ENCODE data around the gene RALGAPA2.

Gene RALGAPA2

DNA sequence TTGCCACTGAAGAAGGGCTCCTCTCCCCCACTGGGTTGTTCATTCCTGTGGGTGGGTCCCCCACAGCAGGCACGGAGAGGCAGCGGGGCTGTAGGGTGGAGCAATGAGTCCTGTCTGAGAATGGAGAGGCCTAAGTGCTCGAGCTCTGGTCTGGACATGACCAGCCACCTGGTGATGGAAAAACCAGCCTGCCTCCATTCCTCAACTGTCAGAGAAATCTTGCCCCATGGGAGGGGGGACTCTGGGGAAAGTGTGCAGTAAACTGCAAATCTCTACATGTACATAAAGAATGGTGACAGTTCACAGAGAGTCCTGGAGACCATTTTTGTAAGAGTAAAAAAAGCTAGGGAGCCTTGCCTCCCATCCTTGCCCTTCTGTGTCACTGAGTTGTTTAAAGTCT, 310.5 kb downstream of the RALGAPA2 start:
- in situ Hi-C loops (cut with HindIII; ENCODE audit: low sequenced_read_pairs): no loop called here
- TF ChIP-seq, protein P1, sequence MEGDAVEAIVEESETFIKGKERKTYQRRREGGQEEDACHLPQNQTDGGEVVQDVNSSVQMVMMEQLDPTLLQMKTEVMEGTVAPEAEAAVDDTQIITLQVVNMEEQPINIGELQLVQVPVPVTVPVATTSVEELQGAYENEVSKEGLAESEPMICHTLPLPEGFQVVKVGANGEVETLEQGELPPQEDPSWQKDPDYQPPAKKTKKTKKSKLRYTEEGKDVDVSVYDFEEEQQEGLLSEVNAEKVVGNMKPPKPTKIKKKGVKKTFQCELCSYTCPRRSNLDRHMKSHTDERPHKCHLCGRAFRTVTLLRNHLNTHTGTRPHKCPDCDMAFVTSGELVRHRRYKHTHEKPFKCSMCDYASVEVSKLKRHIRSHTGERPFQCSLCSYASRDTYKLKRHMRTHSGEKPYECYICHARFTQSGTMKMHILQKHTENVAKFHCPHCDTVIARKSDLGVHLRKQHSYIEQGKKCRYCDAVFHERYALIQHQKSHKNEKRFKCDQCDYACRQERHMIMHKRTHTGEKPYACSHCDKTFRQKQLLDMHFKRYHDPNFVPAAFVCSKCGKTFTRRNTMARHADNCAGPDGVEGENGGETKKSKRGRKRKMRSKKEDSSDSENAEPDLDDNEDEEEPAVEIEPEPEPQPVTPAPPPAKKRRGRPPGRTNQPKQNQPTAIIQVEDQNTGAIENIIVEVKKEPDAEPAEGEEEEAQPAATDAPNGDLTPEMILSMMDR (IDR thresholded peaks at IDR 0.05; ENCODE audit: low read depth, low read length): no peak
- DNase-seq (ENCODE audit: low read depth, low spot score): no peak
- H3K4me3 ChIP-seq (ENCODE audit: low read depth, low read length): no peak overlapping the region

DNA sequence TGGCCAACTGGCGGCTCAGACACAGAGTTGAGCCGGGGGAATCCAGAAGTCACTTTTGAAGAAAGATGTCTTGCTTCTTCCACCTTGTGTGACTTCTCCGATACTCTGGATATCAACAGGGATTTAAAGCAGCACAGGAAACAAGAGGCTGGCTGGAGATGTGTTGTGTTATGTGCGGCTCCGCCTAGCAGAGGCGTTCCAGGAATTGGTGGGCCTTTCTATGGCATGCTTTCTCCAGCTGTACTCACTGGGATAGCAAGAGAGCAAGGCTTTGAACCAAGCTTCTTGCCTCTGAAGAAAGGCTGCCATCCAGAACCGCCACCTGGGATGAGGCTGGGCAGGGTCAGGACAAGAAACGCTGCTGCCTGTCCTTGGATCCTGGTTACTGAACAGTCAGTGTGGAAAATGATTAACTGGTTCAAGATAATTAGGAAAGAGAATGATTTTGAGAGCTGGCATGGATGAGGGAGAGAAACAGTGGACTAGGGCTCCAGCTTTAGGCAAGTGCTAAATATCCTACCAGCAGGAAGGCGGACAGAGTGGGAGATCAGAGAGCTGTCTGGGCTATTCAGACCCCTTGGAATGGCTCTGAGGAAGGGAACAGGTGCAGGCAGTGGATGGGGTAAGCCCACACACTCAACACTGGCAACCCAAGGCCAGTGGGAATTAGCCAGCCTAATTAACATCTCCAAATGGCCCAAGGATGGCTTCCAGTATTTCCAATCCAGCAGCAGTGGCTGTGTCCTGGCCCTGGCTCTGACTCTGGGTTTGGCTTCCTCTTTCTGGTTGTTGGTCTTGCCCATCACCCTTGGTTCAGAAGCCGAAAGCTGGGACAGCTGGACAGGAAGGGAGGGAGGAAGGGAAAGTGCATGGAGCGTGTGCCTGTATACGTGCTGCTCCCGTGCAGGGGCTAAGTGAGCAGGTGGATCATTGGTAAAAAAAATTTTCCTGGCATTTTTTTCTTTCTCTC, 312.6 kb downstream of the RALGAPA2 start:
- TF ChIP-seq, protein P1 (IDR thresholded peaks at IDR 0.05; ENCODE audit: low read depth, low read length): no peak
- no peak overlapping the region for H3K4me3 ChIP-seq (ENCODE audit: low read depth, low read length)
- in situ Hi-C loops (cut with HindIII; ENCODE audit: low sequenced_read_pairs): no loop called here
- DNase-seq (ENCODE audit: low read depth, low spot score): no peak

DNA sequence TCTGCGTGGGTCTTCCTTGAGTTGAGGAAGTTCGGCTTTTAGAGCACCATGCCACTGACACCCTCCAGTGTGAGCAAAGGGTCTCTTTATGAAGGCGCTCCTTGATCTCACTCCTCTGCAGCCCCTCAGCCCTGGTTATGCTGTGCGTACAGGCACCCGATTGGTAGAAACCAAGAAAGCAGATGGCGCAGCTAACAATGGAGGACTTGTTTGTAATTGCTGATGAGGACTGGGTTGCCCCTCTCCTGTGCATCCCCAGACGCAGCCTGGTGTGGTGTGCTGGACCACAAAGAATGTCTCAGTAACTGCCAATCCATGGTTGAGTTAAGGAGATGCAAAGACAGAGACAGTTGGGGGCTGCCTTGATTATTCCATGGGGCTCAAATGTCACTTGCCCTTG, 314.3 kb downstream of the RALGAPA2 start:
- DNase-seq (ENCODE audit: low read depth, low spot score): no peak
- TF ChIP-seq, protein P1 (IDR thresholded peaks at IDR 0.05; ENCODE audit: low read depth, low read length): no peak
- in situ Hi-C loops (cut with HindIII; ENCODE audit: low sequenced_read_pairs): no loop called here
- no peak overlapping the region for H3K4me3 ChIP-seq (ENCODE audit: low read depth, low read length)

DNA sequence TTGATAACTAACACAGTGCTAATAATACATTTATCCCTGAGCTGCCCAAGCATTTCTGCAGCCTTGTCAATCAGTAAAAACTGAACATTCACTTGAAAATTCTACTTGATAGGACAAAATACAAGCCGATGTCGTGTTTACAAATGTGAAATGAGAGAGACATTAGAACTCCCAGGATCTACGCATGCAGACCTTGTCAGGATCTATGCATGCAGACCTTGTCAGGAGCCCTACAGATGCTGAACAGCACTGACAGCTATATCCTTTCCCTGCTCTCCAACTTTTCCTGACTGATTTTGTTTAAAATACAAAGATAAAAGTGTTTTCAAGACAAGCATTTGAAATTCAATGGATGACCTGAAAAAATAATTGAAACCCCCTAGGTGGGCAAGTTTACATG, 315.6 kb downstream of the RALGAPA2 start:
- no peak overlapping the region for H3K4me3 ChIP-seq (ENCODE audit: low read depth, low read length)
- DNase-seq (ENCODE audit: low read depth, low spot score): no peak
- TF ChIP-seq, protein P1 (IDR thresholded peaks at IDR 0.05; ENCODE audit: low read depth, low read length): no peak
- in situ Hi-C loops (cut with HindIII; ENCODE audit: low sequenced_read_pairs): no loop called here

DNA sequence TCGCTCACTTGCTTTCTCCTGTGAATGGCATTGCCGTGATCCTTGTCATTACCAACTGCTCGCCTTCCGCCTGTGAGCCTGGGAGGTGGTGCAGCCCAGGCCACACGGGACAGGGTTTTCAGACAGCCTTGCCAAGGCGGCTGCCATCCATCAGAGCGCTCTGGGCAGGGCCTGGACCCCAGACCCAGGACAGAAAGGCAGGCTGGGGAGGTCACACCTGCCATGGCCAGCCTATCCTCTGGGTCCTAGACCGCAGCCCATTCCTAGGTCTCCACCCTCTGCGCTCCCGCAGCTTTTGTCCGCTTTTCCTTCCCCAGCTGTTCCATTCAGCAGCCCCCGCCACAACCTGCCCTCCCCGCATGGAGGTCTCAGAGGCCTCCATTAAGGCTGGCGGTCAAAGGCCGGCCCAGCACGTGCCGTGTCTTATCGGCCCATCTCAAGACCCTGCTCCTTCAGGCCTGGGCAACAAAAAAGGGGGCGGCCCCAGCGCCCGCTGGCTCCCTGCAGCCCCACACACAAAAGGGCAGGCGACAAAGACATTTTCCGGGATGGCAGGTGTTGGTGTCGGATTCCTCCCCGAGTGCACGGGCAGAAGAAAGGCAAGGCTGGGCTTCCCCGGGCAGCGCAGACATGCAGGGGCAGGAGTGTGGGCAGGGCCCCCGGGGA, 316.4 kb downstream of the RALGAPA2 start:
- in situ Hi-C loops (cut with HindIII; ENCODE audit: low sequenced_read_pairs): no loop called here
- H3K4me3 ChIP-seq (ENCODE audit: low read depth, low read length): no peak overlapping the region
- DNase-seq (ENCODE audit: low read depth, low spot score): no peak
- TF ChIP-seq, protein P1 (IDR thresholded peaks at IDR 0.05; ENCODE audit: low read depth, low read length): no peak

DNA sequence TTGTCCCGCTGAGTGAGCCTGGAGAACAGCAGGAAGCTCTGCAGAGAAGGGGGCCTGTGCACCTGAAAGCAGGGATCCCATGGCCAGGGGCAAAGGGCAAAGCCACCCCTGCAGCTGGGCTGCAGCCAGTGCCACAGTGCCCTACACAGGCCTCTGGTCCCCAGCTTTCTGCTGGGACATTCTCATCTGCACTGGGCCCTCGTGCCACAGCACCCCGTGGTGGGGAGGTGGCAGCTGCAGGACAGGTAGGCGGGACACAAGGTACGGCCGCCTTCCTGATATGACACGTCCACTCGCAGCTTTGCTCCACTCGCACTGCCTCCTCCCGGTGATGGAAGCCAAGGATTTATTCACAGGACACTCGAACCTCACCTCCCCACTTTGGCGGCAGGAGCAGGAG, 317.4 kb downstream of the RALGAPA2 start:
- no peak overlapping the region for H3K4me3 ChIP-seq (ENCODE audit: low read depth, low read length)
- in situ Hi-C loops (cut with HindIII; ENCODE audit: low sequenced_read_pairs): no loop called here
- no peak for DNase-seq (ENCODE audit: low read depth, low spot score)
- TF ChIP-seq, protein P1 (IDR thresholded peaks at IDR 0.05; ENCODE audit: low read depth, low read length): no peak

Data from astrocyte of the spinal cord (primary cell).